ENCODE results near the gene TRAPPC5.

Gene TRAPPC5

GRCh38 chr19:7654401-7654800, 26.2 kb upstream of the TRAPPC5 start:
- no peak for FAIRE-seq
- TF ChIP-seq POLR2A (IDR thresholded peaks at IDR 0.05; ENCODE audit: low read depth, low read length) = no peak
- DNase-seq (ENCODE audit: insufficient read length, low spot score) = no peak

GRCh38 chr19:7655581-7655980, 25.1 kb upstream of the TRAPPC5 start:
- TF ChIP-seq POLR2A (IDR thresholded peaks at IDR 0.05; ENCODE audit: low read depth, low read length) = no peak
- FAIRE-seq = no peak
- DNase-seq (ENCODE audit: insufficient read length, low spot score) = no peak

GRCh38 chr19:7657131-7657751, 23.4 kb upstream of the TRAPPC5 start:
- DNase-seq (ENCODE audit: insufficient read length, low spot score) = no peak
- TF ChIP-seq POLR2A (IDR thresholded peaks at IDR 0.05; ENCODE audit: low read depth, low read length) = no peak
- FAIRE-seq = no peak

GRCh38 chr19:7658219-7658686, 22.4 kb upstream of the TRAPPC5 start:
- no peak for TF ChIP-seq POLR2A (IDR thresholded peaks at IDR 0.05; ENCODE audit: low read depth, low read length)
- DNase-seq (ENCODE audit: insufficient read length, low spot score) = no peak
- no peak for FAIRE-seq

- TF ChIP-seq POLR2A (IDR thresholded peaks at IDR 0.05; ENCODE audit: low read depth, low read length) = no peak
- FAIRE-seq = no peak
- no peak for DNase-seq (ENCODE audit: insufficient read length, low spot score)
Observed at GRCh38 chr19:7661744-7662538, 18.7 kb upstream of the TRAPPC5 start.

GRCh38 chr19:7662657-7663056, 18.0 kb upstream of the TRAPPC5 start:
- no peak for DNase-seq (ENCODE audit: insufficient read length, low spot score)
- TF ChIP-seq POLR2A (IDR thresholded peaks at IDR 0.05; ENCODE audit: low read depth, low read length) = no peak
- no peak for FAIRE-seq

GRCh38 chr19:7663706-7664105, 16.9 kb upstream of the TRAPPC5 start:
- TF ChIP-seq POLR2A (IDR thresholded peaks at IDR 0.05; ENCODE audit: low read depth, low read length) = no peak
- FAIRE-seq = no peak
- no peak for DNase-seq (ENCODE audit: insufficient read length, low spot score)

- no peak for TF ChIP-seq POLR2A (IDR thresholded peaks at IDR 0.05; ENCODE audit: low read depth, low read length)
- FAIRE-seq = no peak
- no peak for DNase-seq (ENCODE audit: insufficient read length, low spot score)
Observed at GRCh38 chr19:7665076-7665475, 15.6 kb upstream of the TRAPPC5 start.

- DNase-seq (ENCODE audit: insufficient read length, low spot score) (no peak), FAIRE-seq (no peak)
Observed at GRCh38 chr19:7668842-7669241, 11.8 kb upstream of the TRAPPC5 start, which contains the start of gene RETN. TSS of gene RETN (plus strand) at chr19:7669049. CDS start at chr19:7669327, 278 bp downstream.

GRCh38 chr19:7669641-7670040, 11.0 kb upstream of the TRAPPC5 start:
- no peak for TF ChIP-seq POLR2A (IDR thresholded peaks at IDR 0.05; ENCODE audit: low read depth, low read length)
- FAIRE-seq (no peak), DNase-seq (ENCODE audit: insufficient read length, low spot score) (no peak)

More at GRCh38 chr19:7668842-7669241, 11.8 kb upstream of the TRAPPC5 start, which contains the start of gene RETN:
- no peak for TF ChIP-seq POLR2A (IDR thresholded peaks at IDR 0.05; ENCODE audit: low read depth, low read length)

GRCh38 chr19:7670150-7670783, 10.4 kb upstream of the TRAPPC5 start:
- no peak for FAIRE-seq
- no peak for TF ChIP-seq POLR2A (IDR thresholded peaks at IDR 0.05; ENCODE audit: low read depth, low read length)

GRCh38 chr19:7670790-7671189, 9.8 kb upstream of the TRAPPC5 start:
- DNase-seq (ENCODE audit: insufficient read length, low spot score) (no peak), FAIRE-seq (no peak)
- no peak for TF ChIP-seq POLR2A (IDR thresholded peaks at IDR 0.05; ENCODE audit: low read depth, low read length)

More at GRCh38 chr19:7670150-7670783, 10.4 kb upstream of the TRAPPC5 start:
- DNase-seq (ENCODE audit: insufficient read length, low spot score) = no peak

GRCh38 chr19:7672522-7672921, 8.1 kb upstream of the TRAPPC5 start:
- no peak for TF ChIP-seq POLR2A (IDR thresholded peaks at IDR 0.05; ENCODE audit: low read depth, low read length)
- DNase-seq (ENCODE audit: insufficient read length, low spot score) = no peak
- FAIRE-seq = no peak
